ENCODE measurements around the gene FOXD2. TPM values are rescaled to one million over a fixed set of nuclear protein-coding genes. Genes with fewer than 3 reads are reported as not detected.

FOXD2 gene
- 0.64 and 4.9 TPM in 2 replicates for total RNA-seq (ENCODE audit: low replicate concordance)
- long read RNA-seq, result 0 reads

DNA sequence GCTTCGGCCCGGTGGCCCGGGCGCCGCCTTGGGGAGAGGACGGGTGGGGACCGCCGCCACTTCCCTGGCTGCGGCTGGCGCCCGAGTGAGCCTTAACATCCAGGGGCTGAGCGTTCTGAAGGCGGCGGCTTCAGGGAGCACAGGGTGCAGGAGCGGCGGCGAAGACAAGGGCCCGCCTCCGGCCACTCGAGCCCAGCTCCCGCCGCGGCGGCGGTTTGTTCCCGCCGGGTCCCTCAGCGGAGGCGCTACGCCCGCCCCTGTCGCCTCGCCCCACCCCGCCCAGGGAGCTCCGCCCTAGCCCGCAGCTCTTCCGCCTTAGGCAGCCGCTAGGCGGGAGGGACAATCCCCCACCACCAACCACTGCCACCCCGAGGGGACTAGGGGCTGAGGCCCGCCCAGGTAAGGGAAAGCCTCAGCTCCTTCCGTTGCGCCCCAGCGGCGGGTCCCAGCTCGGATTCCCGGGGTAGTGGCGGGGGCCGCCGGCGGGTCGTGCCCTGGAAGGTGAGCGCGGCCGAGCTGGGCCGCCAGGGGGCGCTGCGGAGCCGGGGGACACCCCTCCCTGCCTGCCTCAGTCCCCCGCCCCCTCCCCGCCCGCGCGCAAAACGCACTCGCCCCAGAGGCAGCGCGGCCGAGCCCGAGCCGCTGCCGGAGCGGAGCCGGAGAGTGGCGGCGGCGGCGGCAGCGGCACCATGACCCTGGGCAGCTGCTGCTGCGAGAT, at the start of gene FOXD2:
Gene FOXD2 (plus strand): TSS at position 598 of the 718 bp plus-strand sequence. CDS start 92 bp downstream, at position 690.
- H3K36me3 Mint-ChIP-seq, result no peaks in the 10 kb centered on the region
- peaks cover 26% of the 10 kb centered on the region for H3K4me1 Mint-ChIP-seq (ENCODE audit: unreplicated experiment)
- peak within 1 kb of the TSS; percentile 74 for H3K27ac Mint-ChIP-seq
- peak within 1 kb of the TSS; percentile 92 for H3K4me3 Mint-ChIP-seq
- H3K9me3 Mint-ChIP-seq, result no peaks in the 10 kb centered on the region
- DNase-seq (ENCODE audit: extremely low spot score, unreplicated experiment), result peak; percentile 96
- TF ChIP-seq, protein P1, sequence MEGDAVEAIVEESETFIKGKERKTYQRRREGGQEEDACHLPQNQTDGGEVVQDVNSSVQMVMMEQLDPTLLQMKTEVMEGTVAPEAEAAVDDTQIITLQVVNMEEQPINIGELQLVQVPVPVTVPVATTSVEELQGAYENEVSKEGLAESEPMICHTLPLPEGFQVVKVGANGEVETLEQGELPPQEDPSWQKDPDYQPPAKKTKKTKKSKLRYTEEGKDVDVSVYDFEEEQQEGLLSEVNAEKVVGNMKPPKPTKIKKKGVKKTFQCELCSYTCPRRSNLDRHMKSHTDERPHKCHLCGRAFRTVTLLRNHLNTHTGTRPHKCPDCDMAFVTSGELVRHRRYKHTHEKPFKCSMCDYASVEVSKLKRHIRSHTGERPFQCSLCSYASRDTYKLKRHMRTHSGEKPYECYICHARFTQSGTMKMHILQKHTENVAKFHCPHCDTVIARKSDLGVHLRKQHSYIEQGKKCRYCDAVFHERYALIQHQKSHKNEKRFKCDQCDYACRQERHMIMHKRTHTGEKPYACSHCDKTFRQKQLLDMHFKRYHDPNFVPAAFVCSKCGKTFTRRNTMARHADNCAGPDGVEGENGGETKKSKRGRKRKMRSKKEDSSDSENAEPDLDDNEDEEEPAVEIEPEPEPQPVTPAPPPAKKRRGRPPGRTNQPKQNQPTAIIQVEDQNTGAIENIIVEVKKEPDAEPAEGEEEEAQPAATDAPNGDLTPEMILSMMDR (conservative IDR thresholded peaks at IDR 0.05), result peak; percentile 100
- peaks cover 48% of the 10 kb centered on the region for H3K27me3 Mint-ChIP-seq

DNA sequence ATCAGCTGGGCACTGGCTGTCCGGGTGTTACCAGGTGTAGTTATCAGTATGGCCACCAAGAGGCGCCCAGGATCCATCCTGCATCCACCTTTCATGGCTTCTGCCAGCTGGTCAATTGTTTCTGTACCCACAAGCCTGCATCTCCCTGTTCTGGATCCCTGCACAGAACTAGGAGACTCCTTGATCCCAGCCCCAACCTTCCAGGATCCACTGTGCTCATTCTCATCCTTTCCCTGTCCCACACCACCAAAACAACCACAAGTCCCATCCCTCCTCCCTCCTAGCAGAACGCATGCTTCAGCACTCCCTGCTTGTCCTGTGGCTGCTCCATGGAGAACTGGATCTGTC, 49.0 kb upstream of the FOXD2 start:
- Mint-ChIP-seq H3K27me3 (peaks cover 19% of the 10 kb centered on the region), H3K4me1 (ENCODE audit: unreplicated experiment) (peaks cover 18% of the 10 kb centered on the region), H3K27ac (no peak overlapping the region), H3K36me3 (no peaks in the 10 kb centered on the region), H3K9me3 (no peaks in the 10 kb centered on the region), H3K4me3 (no peak overlapping the region)
- no peak for DNase-seq (ENCODE audit: extremely low spot score, unreplicated experiment)
- TF ChIP-seq, protein P1 (conservative IDR thresholded peaks at IDR 0.05), result peak; percentile 88

DNA sequence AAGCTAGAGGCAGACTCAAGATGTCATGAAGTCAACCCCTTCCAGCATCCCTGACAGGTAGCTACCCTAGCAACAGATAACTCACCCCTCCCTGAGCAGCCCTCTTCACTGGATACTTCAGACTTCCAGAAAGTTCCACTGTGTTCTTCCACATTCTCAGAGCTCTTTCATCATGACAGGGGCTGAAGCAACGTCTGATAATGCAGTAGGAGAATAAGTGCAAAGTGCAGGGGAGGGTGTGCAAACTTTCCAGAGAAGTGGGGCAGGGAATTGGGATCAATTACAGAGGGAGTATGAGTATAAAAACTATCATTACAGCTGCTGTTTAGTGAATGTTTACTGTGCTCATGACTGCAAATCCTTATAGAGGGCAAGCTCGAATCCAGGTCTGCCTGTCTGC, 48.1 kb upstream of the FOXD2 start:
- Mint-ChIP-seq H3K27ac (no peak overlapping the region), H3K36me3 (no peaks in the 10 kb centered on the region), H3K27me3 (peaks cover 22% of the 10 kb centered on the region), H3K4me3 (no peak overlapping the region), H3K9me3 (no peaks in the 10 kb centered on the region), H3K4me1 (ENCODE audit: unreplicated experiment) (peaks cover 18% of the 10 kb centered on the region)
- no peak for DNase-seq (ENCODE audit: extremely low spot score, unreplicated experiment)
- TF ChIP-seq, protein P1 (conservative IDR thresholded peaks at IDR 0.05), result no peak

DNA sequence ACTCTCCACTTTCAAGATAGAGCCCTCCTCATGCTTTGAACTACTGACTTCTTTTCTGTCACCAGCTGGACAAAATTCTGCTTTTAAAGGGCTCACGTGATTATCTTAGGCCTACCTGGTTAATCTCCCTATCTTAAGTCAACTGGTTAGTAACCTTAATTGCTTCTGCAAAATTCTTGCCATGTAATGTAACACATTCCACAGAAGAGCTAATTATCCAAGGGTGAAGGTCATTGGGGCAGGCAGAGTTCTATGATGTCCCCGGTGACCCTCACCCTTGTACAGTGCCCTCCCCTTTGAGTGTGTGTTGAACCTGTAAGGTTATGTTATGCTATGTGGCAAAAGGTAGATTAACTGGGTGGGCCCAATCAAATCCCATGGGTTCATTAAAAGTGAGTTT, 47.0 kb upstream of the FOXD2 start:
- H3K27ac Mint-ChIP-seq, result no peak overlapping the region
- H3K9me3 Mint-ChIP-seq, result no peaks in the 10 kb centered on the region
- TF ChIP-seq, protein P1 (conservative IDR thresholded peaks at IDR 0.05), result no peak
- H3K27me3 Mint-ChIP-seq, result peaks cover 28% of the 10 kb centered on the region
- no peak overlapping the region for H3K4me3 Mint-ChIP-seq
- DNase-seq (ENCODE audit: extremely low spot score, unreplicated experiment), result no peak
- H3K36me3 Mint-ChIP-seq, result no peaks in the 10 kb centered on the region
- H3K4me1 Mint-ChIP-seq (ENCODE audit: unreplicated experiment), result peaks cover 18% of the 10 kb centered on the region

DNA sequence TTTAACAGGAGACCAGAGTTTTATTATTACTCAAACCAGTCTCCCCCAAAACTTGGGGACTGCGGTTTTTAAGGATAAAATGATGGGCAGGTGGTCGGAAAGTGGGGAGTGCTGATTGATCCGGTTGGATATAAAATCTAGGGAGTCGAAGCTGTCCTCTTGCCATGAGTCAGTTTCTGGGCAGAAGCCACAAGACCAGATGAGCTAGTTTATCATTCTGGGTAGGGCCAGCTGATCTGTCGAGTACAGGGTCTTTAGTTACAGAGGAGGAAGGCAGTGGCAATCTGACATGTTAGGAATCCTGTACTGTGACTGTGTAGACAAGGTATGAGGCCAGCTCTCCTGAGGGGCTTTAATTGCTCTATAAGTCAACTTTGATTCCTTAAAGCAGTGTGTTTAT, 44.7 kb upstream of the FOXD2 start:
- no peak for DNase-seq (ENCODE audit: extremely low spot score, unreplicated experiment)
- TF ChIP-seq, protein P1 (conservative IDR thresholded peaks at IDR 0.05), result no peak
- H3K4me3 Mint-ChIP-seq, result no peak overlapping the region
- no peak overlapping the region for H3K27ac Mint-ChIP-seq
- H3K36me3 Mint-ChIP-seq, result no peaks in the 10 kb centered on the region
- no peaks in the 10 kb centered on the region for H3K9me3 Mint-ChIP-seq
- peaks cover 18% of the 10 kb centered on the region for H3K4me1 Mint-ChIP-seq (ENCODE audit: unreplicated experiment)
- peaks cover 33% of the 10 kb centered on the region for H3K27me3 Mint-ChIP-seq
